Astrocyte (in vitro differentiated cells and primary cell): Measurements from ENCODE around the gene B9D1.

ENCODE experiments used
- CTCF ChIP-seq: IDR thresholded peaks from 2 replicates; pipeline ENCODE4 v1.5.1; 2011; ENCODE audit warnings: low read depth, mild to moderate bottlenecking, inconsistent platforms, low read length, moderate library complexity; ENCODE audit not compliant: insufficient read depth
- EZH2 ChIP-seq: IDR thresholded peaks from 2 replicates; pipeline ENCODE4 v1.6.1; 2012; ENCODE audit warnings: mild to moderate bottlenecking, low read length, inconsistent platforms; ENCODE audit not compliant: insufficient read depth

GRCh38 chr17:19372011-19372370, 9.5 kb upstream of the B9D1 start:
- TF ChIP-seq CTCF (no peak), EZH2 (no peak)
